A204.1 (cell line): ENCODE data around the gene METTL1.
"Not testable (repeated sequence)": the region's sequence is repeated elsewhere in the genome, so short reads cannot be mapped to it uniquely, and the experiment has no call there.

Experiments used
- FAIRE-seq: peaks from 2 replicates; lab custom pipeline; 2012; peaks lifted over from hg19 to GRCh38; lab: Jason Lieb, UNC

Gene METTL1

DNA sequence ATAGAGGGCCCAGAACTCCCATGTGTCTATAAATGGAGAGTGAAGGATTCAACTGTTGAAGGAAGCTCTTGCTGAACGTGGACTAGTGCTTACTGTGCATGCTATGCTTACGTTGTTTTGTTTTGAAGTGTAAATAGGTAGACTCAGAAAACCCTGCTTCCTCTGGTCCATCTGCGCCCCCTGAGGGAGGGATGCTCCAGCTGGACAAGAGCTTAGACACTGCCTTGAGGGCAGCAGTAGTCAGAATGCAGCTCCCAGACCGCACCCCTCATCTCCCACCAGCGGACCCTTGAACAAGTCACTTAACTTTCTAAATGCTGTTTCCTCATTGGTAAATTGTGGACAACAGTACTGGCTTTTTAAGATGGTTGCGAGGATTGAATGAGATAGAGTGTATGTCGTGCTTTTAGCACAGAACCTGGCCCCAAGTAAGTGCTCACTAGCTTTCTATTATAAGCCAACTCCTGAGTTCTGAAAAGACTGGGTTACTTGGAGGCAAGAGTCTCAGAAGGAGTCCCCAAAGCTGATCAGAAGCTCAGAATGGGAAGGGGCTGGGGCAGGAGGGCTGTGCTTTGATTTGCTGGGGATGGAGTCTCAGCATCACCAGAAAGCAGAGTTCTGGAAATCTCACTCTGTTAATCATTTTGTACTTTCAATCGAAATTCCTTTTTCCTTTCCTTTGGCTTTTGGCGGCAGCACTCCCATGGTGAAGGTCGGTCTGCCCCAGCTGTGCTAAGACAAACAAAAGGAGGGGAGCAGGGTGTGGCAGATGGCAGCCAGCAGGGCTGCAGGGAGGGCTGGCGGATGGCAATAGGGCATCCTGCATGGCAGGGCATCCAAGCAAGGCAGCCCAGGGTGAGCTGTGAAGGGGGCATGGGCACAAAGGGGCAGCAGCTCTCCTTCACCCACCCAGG, 48.9 kb downstream of the METTL1 start:
- no peak for FAIRE-seq

DNA sequence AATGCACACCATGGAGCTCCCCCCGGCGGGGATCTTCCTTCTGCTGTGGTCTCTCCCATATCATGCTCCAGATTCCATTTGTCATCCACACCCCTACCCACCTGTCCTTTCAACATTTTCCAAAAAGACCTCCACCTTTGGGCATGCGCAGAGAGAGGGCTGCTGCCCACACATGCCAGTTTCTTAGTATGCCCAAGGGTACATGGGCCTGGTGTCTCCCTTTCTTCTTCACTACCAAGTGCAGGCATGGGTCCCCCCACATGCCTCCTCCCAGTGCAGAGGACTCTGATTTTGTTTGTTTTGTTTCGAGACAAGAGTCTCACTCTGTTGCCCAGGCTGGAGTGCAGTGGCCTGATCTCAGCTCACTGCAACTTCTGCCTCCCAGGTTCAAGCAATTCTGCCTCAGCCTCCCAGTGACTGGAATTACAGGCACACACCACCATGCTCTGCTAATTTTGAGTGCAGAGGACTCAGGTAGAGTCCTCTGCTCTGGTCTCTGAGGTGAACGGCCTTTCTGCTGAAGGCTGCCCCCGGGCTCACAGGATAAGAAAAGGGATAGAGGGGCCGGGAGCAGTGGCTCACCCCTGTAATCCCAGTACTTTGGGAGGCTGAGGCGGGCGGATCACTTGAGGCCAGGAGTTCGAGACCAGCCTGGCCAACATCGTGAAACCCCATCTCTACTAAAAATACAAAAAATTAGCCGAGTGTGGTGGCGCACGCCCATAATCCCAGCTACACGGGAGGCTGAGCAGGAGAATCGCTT, 49.9 kb downstream of the METTL1 start:
- FAIRE-seq, result not testable (repeated sequence)

DNA sequence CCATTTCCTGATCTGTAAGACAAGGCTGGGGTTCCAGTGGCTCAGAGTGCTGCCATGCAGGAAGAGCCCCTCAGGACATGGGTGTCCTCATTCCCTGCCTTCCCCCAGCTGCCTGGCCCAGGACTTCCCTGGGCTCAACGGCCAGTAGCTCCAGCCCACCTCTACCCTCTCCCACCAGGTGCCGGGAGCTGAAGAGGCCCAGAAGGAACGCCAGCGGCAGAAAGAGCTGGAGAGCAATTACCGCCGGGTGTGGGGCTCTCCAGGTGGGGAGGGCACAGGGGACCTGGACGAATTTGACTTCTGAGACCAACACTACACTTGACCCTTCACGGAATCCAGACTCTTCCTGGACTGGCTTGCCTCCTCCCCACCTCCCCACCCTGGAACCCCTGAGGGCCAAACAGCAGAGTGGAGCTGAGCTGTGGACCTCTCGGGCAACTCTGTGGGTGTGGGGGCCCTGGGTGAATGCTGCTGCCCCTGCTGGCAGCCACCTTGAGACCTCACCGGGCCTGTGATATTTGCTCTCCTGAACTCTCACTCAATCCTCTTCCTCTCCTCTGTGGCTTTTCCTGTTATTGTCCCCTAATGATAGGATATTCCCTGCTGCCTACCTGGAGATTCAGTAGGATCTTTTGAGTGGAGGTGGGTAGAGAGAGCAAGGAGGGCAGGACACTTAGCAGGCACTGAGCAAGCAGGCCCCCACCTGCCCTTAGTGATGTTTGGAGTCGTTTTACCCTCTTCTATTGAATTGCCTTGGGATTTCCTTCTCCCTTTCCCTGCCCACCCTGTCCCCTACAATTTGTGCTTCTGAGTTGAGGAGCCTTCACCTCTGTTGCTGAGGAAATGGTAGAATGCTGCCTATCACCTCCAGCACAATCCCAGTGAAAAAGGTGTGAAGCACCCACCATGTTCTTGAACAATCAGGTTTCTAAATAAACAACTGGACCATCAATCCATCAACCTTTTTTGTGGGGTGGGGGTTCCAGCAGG, 51.0 kb downstream of the METTL1 start:
- FAIRE-seq, result no peak

DNA sequence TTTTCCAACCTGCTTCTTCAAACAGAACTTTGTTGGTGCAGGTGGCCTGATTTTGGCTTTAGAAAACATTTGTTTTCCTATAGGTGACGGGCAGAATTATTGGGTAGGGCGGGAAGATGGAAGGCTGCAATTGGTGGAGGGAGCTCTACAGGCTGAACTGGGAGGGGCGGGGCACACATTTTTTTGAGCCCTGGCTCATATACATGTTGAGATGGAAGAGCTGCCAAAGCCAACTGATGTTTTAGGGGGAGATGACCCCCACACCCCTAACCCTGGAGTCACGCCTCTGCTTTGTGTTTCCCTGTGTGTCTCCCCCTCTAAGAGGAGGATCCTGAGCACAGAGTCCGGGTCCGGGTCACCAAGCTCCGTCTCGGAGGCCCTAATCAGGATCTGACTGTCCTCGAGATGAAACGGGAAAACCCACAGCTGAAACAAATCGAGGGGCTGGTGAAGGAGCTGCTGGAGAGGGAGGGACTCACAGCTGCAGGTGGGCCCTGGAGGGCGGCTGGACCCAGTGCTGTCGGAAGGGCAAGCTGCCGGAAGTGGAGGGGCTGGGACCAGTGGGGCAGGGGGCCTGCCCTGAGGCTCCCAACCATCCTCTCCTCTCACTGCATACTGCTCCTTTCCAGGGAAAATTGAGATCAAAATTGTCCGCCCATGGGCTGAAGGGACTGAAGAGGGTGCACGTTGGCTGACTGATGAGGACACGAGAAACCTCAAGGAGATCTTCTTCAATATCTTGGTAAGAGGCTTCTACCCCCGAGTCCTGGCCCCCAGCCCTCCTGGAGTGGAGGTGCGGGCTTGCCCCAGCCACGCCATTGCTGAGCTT, 51.9 kb downstream of the METTL1 start:
- FAIRE-seq, result no peak

DNA sequence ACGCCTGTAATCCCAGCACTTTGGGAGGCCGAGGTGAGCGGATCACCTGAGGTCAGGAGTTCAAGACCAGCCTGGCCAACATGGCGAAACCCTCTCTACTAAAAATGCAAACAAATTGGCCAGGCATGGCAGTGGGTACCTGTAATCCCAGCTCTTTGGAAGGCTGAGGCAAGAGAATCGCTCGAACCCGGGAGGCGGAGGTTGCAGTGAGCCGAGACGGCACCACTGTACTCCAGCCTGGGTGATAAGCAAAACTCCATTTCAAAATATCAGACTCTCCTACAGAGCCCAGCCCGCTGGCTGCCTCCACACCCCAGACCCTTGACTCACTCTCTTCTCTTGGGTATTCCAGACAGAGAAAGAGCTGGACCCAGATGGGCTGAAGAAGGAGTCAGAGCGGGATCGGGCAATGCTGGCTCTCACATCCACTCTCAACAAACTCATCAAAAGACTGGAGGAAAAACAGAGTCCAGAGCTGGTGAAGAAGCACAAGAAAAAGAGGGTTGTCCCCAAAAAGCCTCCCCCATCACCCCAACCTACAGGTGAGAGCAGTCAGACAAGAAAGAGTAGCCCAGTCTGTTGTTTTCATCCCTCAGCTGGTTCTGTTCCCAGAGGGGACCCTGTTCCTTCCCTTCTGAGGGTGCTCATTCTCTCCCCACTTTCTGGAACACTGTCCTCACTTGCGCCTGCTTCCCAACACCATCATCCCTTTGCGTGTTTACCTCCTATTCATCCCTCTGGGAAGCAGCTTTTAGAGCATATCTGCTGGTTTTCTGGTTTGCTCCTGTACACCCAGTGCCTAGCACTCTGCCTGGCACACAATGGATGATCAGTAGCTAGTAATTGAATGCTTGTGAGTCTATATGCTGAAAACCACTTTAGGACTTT, 53.0 kb downstream of the METTL1 start:
- no peak for FAIRE-seq
